Body of pancreas (tissue), 4 donors: ENCODE measurements around the gene HNF1A.

ENCODE experiments used
- POLR2A ChIP-seq, 3 donors: fragments of 450-650 bp; IDR thresholded peaks; one replicate each; pipeline ENCODE4 v1.6.1; 2016; ENCODE audit warnings: antibody characterized with exemption in 3 of 3, mild to moderate bottlenecking in 2 of 3
- TF ChIP-seq, protein P1 (sequence below), 7 experiments: fragments of 450-650 bp in 4 of 7; fragments of 200-600 bp in 3 of 7; sonication (generic) in 3 of 7; IDR thresholded peaks; one replicate each; pipeline ENCODE4 v1.5.1; 2016 to 2019; ENCODE audit warnings: antibody characterized with exemption in 7 of 7

DNA sequence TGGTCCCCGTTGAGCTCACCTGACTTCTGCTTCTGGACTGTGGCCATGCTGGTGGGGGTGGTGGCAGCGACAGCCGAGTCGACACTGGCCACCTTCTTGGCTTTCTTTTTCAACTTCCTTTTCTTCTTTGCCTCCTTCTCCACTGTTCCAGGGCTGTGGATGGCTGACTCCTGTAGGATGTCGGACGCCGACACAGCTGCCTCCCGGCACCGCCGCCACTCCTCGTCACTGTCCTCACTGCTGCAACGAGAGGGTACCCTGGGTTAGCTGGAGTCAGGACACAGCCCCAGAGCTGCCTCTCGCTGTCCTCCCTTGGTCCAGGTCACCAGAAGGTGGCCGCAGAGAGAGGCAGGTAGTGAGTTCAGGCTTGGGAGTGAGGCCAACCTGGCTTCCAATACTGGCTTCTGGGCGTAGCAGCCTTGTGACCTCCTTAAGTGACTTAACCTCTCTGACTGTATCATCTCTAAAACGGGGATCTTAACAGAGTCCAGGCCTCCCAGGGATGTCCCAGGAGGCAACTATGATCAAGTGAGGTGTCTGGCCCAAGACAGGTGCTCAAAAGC, 26.0 kb downstream of the HNF1A start:
- TF ChIP-seq, protein P1, sequence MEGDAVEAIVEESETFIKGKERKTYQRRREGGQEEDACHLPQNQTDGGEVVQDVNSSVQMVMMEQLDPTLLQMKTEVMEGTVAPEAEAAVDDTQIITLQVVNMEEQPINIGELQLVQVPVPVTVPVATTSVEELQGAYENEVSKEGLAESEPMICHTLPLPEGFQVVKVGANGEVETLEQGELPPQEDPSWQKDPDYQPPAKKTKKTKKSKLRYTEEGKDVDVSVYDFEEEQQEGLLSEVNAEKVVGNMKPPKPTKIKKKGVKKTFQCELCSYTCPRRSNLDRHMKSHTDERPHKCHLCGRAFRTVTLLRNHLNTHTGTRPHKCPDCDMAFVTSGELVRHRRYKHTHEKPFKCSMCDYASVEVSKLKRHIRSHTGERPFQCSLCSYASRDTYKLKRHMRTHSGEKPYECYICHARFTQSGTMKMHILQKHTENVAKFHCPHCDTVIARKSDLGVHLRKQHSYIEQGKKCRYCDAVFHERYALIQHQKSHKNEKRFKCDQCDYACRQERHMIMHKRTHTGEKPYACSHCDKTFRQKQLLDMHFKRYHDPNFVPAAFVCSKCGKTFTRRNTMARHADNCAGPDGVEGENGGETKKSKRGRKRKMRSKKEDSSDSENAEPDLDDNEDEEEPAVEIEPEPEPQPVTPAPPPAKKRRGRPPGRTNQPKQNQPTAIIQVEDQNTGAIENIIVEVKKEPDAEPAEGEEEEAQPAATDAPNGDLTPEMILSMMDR (IDR thresholded peaks at IDR 0.05) = no peak
- TF ChIP-seq POLR2A (IDR thresholded peaks at IDR 0.05) = no peak
